ENCODE measurements around the gene KLHL7.

Gene KLHL7

DNA sequence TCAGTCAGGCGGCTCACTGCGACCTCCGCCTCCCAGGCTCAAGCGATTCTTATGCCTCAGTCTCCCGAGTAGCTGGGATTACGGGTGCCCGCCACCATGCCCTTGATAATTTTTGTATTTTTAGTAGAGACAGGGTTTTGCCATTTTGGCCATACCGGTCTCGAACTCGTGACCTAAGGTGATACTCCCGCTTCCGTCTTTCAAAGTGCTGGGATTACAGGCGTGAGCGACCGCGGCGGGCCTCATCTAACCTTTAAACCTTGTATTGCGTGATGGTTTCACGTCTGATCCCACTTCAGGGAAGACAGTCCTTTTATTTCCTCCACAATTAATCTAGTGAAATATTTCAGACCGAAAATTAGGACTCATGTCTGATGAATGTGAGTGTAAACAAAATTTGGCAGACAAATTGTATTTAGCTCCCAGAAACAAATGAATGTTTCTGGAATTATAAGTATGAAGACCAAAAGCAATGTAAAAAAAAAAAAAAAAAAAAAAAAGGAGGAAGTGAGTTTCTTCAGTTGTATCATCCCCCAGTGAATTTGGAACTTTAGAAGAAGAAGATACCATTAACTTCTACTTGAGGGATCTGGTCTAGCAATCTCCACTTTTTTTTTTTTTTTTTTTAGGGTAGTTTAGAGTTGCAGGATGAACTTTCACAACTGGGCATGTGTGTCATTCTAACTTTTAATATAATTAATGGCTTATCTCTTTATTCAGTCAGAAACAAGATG lies 77.9 kb downstream of the KLHL7 start:
- no peak overlapping the region for H4K91ac ChIP-seq (ENCODE audit: low read length)
- no peak overlapping the region for H2AFZ ChIP-seq (ENCODE audit: low read depth, low read length)
- no peak overlapping the region for H3K18ac ChIP-seq (ENCODE audit: low read depth in 1 of 2, low read length in 2 of 2)
- peak overlapping the region; percentile 94 for H3K9ac ChIP-seq (ENCODE audit: low read length)
- WGBS, result 98% methylated on average over 13 of the region's 20 CpGs
- no peak overlapping the region for H2AK5ac ChIP-seq (ENCODE audit: low read length, severe bottlenecking)
- peaks cover 5% of the 10 kb centered on the region for H3K4me1 ChIP-seq (ENCODE audit: control insufficient read depth, insufficient read depth, low read depth, low read length)
- no peak overlapping the region for H2BK5ac ChIP-seq (ENCODE audit: low read depth, low read length, poor library complexity, severe bottlenecking)
- H3K9me3 ChIP-seq (ENCODE audit: control insufficient read depth, low read length), result no peaks in the 10 kb centered on the region
- no peak overlapping the region for H2BK15ac ChIP-seq (ENCODE audit: low read depth, poor library complexity, severe bottlenecking)
- no peak overlapping the region for H3K27ac ChIP-seq (ENCODE audit: low read length, poor library complexity, severe bottlenecking)
- no peak for DNase-seq
- no peak overlapping the region for H3K14ac ChIP-seq (ENCODE audit: low read length in 2 of 2)
- no peak overlapping the region for H3K4ac ChIP-seq (ENCODE audit: low read depth in 1 of 2, low read length in 2 of 2)
- no peak overlapping the region for H4K8ac ChIP-seq (ENCODE audit: low read length)
- H3K4me2 ChIP-seq (ENCODE audit: low read length, poor library complexity, severe bottlenecking), result peak overlapping the region; percentile 94
- H3K27me3 ChIP-seq (ENCODE audit: control insufficient read depth in 1 of 2, insufficient read depth in 1 of 2, low read length in 2 of 2), result no peaks in the 10 kb centered on the region
- peak overlapping the region in 1 of 2 experiments; percentile 84 for H2BK12ac ChIP-seq (ENCODE audit: low read length in 2 of 2)
- H3K23ac ChIP-seq (ENCODE audit: low read length in 2 of 2), result no peak overlapping the region
- peak overlapping the region in 1 of 2 experiments; percentile 90 for H3K4me3 ChIP-seq (ENCODE audit: insufficient read depth in 1 of 2, low read depth in 1 of 2, low read length in 2 of 2)
- H3K36me3 ChIP-seq (ENCODE audit: control insufficient read depth in 1 of 2, insufficient read depth in 2 of 2, low read depth in 1 of 2, low read length in 2 of 2), result peaks cover 5 to 34% of the 10 kb centered on the region in 2 experiments
- no peak overlapping the region for H2BK120ac ChIP-seq (ENCODE audit: low read depth, low read length)
- peaks cover 2% of the 10 kb centered on the region for H3K79me1 ChIP-seq (replicated peaks; ENCODE audit: low read length, poor library complexity, severe bottlenecking)

DNA sequence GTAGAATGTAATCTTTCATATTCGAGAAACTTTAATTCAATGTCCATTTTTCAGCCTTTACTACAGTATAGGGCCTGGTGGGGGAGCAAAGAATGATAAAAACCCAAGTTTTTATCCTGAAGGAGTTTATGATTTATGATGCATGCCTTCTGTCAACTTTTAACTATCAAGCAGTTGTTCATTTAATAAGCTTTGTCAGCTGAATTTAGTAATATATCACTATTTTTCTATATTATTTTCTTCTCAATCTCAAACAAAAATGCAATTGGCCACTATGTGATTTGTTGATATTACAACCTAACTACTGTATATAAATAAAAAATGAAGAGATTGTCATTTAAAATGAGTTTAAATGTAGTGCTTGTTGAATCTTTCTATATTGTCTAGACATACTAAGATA lies 78.7 kb downstream of the KLHL7 start:
- Histone ChIP-seq H2AK5ac (ENCODE audit: low read length, severe bottlenecking) (no peak overlapping the region), H2BK5ac (ENCODE audit: low read depth, low read length, poor library complexity, severe bottlenecking) (no peak overlapping the region), H3K79me1 (replicated peaks; ENCODE audit: low read length, poor library complexity, severe bottlenecking) (peaks cover 7% of the 10 kb centered on the region), H2BK12ac (ENCODE audit: low read length in 2 of 2) (no peak overlapping the region), H3K27ac (ENCODE audit: low read length, poor library complexity, severe bottlenecking) (no peak overlapping the region), H3K4me3 (ENCODE audit: insufficient read depth in 1 of 2, low read depth in 1 of 2, low read length in 2 of 2) (peak overlapping the region in 1 of 2 experiments; percentile 45), H3K4ac (ENCODE audit: low read depth in 1 of 2, low read length in 2 of 2) (no peak overlapping the region), H4K8ac (ENCODE audit: low read length) (no peak overlapping the region), H2BK15ac (ENCODE audit: low read depth, poor library complexity, severe bottlenecking) (no peak overlapping the region), H3K36me3 (ENCODE audit: control insufficient read depth in 1 of 2, insufficient read depth in 2 of 2, low read depth in 1 of 2, low read length in 2 of 2) (peaks cover 8 to 42% of the 10 kb centered on the region in 2 experiments), H2AFZ (ENCODE audit: low read depth, low read length) (no peak overlapping the region), H3K27me3 (ENCODE audit: control insufficient read depth in 1 of 2, insufficient read depth in 1 of 2, low read length in 2 of 2) (no peaks in the 10 kb centered on the region), H3K4me1 (ENCODE audit: control insufficient read depth, insufficient read depth, low read depth, low read length) (peaks cover 5% of the 10 kb centered on the region), H3K23ac (ENCODE audit: low read length in 2 of 2) (no peak overlapping the region), H3K18ac (ENCODE audit: low read depth in 1 of 2, low read length in 2 of 2) (no peak overlapping the region), H3K9ac (ENCODE audit: low read length) (peak overlapping the region; percentile 94), H4K91ac (ENCODE audit: low read length) (no peak overlapping the region), H3K9me3 (ENCODE audit: control insufficient read depth, low read length) (no peaks in the 10 kb centered on the region), H3K4me2 (ENCODE audit: low read length, poor library complexity, severe bottlenecking) (no peak overlapping the region), H2BK120ac (ENCODE audit: low read depth, low read length) (no peak overlapping the region), H3K14ac (ENCODE audit: low read length in 2 of 2) (no peak overlapping the region)
- WGBS, result no CpG with 5 or more reads among the region's 1 CpG
- DNase-seq, result no peak

DNA sequence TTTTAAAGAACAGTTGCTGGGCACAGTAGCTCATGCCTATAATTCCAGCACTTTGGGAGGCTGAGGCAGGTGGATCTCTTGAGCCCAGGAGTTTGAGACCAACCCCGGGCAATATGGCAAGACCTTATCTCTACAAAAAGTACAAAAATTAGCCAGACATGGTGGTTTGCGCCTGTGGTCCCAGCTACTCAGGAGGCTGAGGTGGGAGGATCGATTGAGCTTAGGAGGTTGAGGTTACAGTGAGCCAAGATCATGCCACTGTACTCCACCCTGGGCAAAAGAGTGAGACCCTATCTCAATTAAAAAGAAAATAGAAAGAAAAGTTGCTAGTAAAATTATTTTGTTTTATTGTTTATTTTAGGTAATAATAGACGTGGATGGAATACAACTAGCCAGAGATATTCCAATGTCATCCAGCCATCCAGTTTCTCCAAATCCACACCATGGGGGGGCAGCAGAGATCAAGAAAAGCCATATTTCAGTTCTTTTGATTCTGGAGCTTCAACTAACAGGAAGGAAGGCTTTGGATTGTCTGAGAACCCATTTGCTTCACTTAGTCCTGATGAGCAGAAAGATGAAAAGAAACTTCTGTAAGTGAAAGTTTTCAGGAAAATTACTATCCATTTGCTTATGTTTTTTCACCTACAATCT lies 79.2 kb downstream of the KLHL7 start:
- Histone ChIP-seq H3K18ac (ENCODE audit: low read depth in 1 of 2, low read length in 2 of 2) (no peak overlapping the region), H2BK120ac (ENCODE audit: low read depth, low read length) (no peak overlapping the region), H3K9me3 (ENCODE audit: control insufficient read depth, low read length) (no peaks in the 10 kb centered on the region), H3K14ac (ENCODE audit: low read length in 2 of 2) (no peak overlapping the region), H2AFZ (ENCODE audit: low read depth, low read length) (no peak overlapping the region), H3K4ac (ENCODE audit: low read depth in 1 of 2, low read length in 2 of 2) (no peak overlapping the region), H4K91ac (ENCODE audit: low read length) (no peak overlapping the region), H3K27ac (ENCODE audit: low read length, poor library complexity, severe bottlenecking) (no peak overlapping the region), H3K4me3 (ENCODE audit: insufficient read depth in 1 of 2, low read depth in 1 of 2, low read length in 2 of 2) (peak overlapping the region in 1 of 2 experiments; percentile 45), H3K9ac (ENCODE audit: low read length) (peak overlapping the region; percentile 94), H3K27me3 (ENCODE audit: control insufficient read depth in 1 of 2, insufficient read depth in 1 of 2, low read length in 2 of 2) (no peaks in the 10 kb centered on the region), H2AK5ac (ENCODE audit: low read length, severe bottlenecking) (no peak overlapping the region), H2BK5ac (ENCODE audit: low read depth, low read length, poor library complexity, severe bottlenecking) (no peak overlapping the region), H3K4me1 (ENCODE audit: control insufficient read depth, insufficient read depth, low read depth, low read length) (peaks cover 5% of the 10 kb centered on the region), H2BK15ac (ENCODE audit: low read depth, poor library complexity, severe bottlenecking) (no peak overlapping the region), H3K23ac (ENCODE audit: low read length in 2 of 2) (no peak overlapping the region), H4K8ac (ENCODE audit: low read length) (no peak overlapping the region), H3K79me1 (replicated peaks; ENCODE audit: low read length, poor library complexity, severe bottlenecking) (peaks cover 9% of the 10 kb centered on the region), H3K4me2 (ENCODE audit: low read length, poor library complexity, severe bottlenecking) (no peak overlapping the region), H2BK12ac (ENCODE audit: low read length in 2 of 2) (no peak overlapping the region), H3K36me3 (ENCODE audit: control insufficient read depth in 1 of 2, insufficient read depth in 2 of 2, low read depth in 1 of 2, low read length in 2 of 2) (peaks cover 12 to 46% of the 10 kb centered on the region in 2 experiments)
- WGBS, result no CpG with 5 or more reads among the region's 4 CpGs
- DNase-seq, result peak; percentile 65

DNA sequence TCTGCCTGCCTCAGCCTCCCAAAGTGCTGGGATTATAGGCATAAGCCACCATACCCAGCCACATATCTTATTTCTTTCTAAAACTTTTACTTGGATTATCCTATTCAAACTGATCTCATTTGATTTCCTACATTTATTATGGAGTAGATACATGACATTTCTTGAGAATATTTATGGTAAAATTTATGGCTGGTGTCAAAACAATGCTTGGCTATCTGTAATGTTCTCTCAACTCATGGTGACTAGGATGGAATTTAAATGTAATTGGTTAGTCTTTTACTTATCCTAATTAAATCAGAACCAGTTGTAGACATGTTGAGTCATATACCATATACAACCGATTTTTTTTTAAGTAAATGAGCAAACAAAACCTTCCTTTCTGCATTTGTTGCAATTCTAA lies 80.4 kb downstream of the KLHL7 start:
- peak overlapping the region; percentile 59 for H3K9ac ChIP-seq (ENCODE audit: low read length)
- H3K4ac ChIP-seq (ENCODE audit: low read depth in 1 of 2, low read length in 2 of 2), result no peak overlapping the region
- no peak overlapping the region for H4K91ac ChIP-seq (ENCODE audit: low read length)
- no peak overlapping the region for H2AK5ac ChIP-seq (ENCODE audit: low read length, severe bottlenecking)
- H2BK12ac ChIP-seq (ENCODE audit: low read length in 2 of 2), result no peak overlapping the region
- H3K14ac ChIP-seq (ENCODE audit: low read length in 2 of 2), result no peak overlapping the region
- no peak overlapping the region for H2BK5ac ChIP-seq (ENCODE audit: low read depth, low read length, poor library complexity, severe bottlenecking)
- H3K4me3 ChIP-seq (ENCODE audit: insufficient read depth in 1 of 2, low read depth in 1 of 2, low read length in 2 of 2), result no peak overlapping the region
- H3K27ac ChIP-seq (ENCODE audit: low read length, poor library complexity, severe bottlenecking), result no peak overlapping the region
- no peak for DNase-seq
- no peak overlapping the region for H3K4me2 ChIP-seq (ENCODE audit: low read length, poor library complexity, severe bottlenecking)
- H4K8ac ChIP-seq (ENCODE audit: low read length), result no peak overlapping the region
- H3K36me3 ChIP-seq (ENCODE audit: control insufficient read depth in 1 of 2, insufficient read depth in 2 of 2, low read depth in 1 of 2, low read length in 2 of 2), result peaks cover 13 to 57% of the 10 kb centered on the region in 2 experiments
- no peak overlapping the region for H2BK15ac ChIP-seq (ENCODE audit: low read depth, poor library complexity, severe bottlenecking)
- H2AFZ ChIP-seq (ENCODE audit: low read depth, low read length), result no peak overlapping the region
- H3K18ac ChIP-seq (ENCODE audit: low read depth in 1 of 2, low read length in 2 of 2), result no peak overlapping the region
- no peaks in the 10 kb centered on the region for H3K27me3 ChIP-seq (ENCODE audit: control insufficient read depth in 1 of 2, insufficient read depth in 1 of 2, low read length in 2 of 2)
- H2BK120ac ChIP-seq (ENCODE audit: low read depth, low read length), result no peak overlapping the region
- no peaks in the 10 kb centered on the region for H3K9me3 ChIP-seq (ENCODE audit: control insufficient read depth, low read length)
- H3K4me1 ChIP-seq (ENCODE audit: control insufficient read depth, insufficient read depth, low read depth, low read length), result peaks cover 5% of the 10 kb centered on the region
- H3K79me1 ChIP-seq (replicated peaks; ENCODE audit: low read length, poor library complexity, severe bottlenecking), result peaks cover 11% of the 10 kb centered on the region
- no CpG with 5 or more reads among the region's 1 CpG for WGBS
- H3K23ac ChIP-seq (ENCODE audit: low read length in 2 of 2), result no peak overlapping the region

Measured in mesenchymal stem cell (in vitro differentiated cells and primary cell).